ENCODE measurements around the gene PHETA1. TPM values are rescaled to one million over a fixed set of nuclear protein-coding genes. Genes with fewer than 3 reads are reported as not detected.

Gene PHETA1
- total and polyA plus RNA-seq, 2 experiments from 2014 or later, result 5.3 to 12.9 TPM

GRCh38 chr12:111342376-111342775 is 26.5 kb downstream of the PHETA1 start:
- Mint-ChIP-seq H3K4me3 (no peak overlapping the region), H3K4me1 (peaks cover 6% of the 10 kb centered on the region; the same call in 2 of the 3 replicates), H3K27me3 (ENCODE audit: insufficient read depth, low read depth, poor library complexity) (peaks cover 13% of the 10 kb centered on the region), H3K36me3 (ENCODE audit: low read depth) (peaks cover 5% of the 10 kb centered on the region), H3K9me3 (peaks cover 8% of the 10 kb centered on the region), H3K27ac (no peak overlapping the region)
- Histone ChIP-seq H3K79me2 (replicated peaks; ENCODE audit: insufficient read depth) (no peaks in the 10 kb centered on the region), H4K20me1 (replicated peaks; ENCODE audit: insufficient read depth) (no peaks in the 10 kb centered on the region; the same call in 1 of the 2 replicates), H3K36me3 (ENCODE audit: insufficient read depth) (peaks cover 3% of the 10 kb centered on the region; the same call in 1 of the 2 replicates), H3K4me2 (no peak overlapping the region), H2AFZ (no peak overlapping the region), H3K27me3 (ENCODE audit: insufficient read depth) (no peaks in the 10 kb centered on the region), H3K9me2 (ENCODE audit: insufficient read depth) (no peaks in the 10 kb centered on the region), H3F3A (replicated peaks; ENCODE audit: low read depth) (no peaks in the 10 kb centered on the region), H3K4me3 (no peak overlapping the region), H3K4me1 (ENCODE audit: insufficient read depth) (peaks cover 5% of the 10 kb centered on the region), H3K27ac (ENCODE audit: low read depth) (no peak overlapping the region)
- ATAC-seq (no peak), DNase-seq (ENCODE audit: low spot score) (no peak)
- TF ChIP-seq REST (IDR thresholded peaks at IDR 0.05; ENCODE audit: unreplicated experiment) (no peak), NANOG (IDR thresholded peaks at IDR 0.05; ENCODE audit: borderline replicate concordance) (no peak), CTCF (conservative IDR thresholded peaks at IDR 0.05; ENCODE audit: low read depth in 2 of 2) (no peak), POLR2AphosphoS5 (IDR thresholded peaks at IDR 0.05; ENCODE audit: low read depth) (no peak)

- H3K4me1 ChIP-seq (ENCODE audit: insufficient read depth), result peaks cover 5% of the 10 kb centered on the region
- H3K9me3 Mint-ChIP-seq, result peaks cover 1% of the 10 kb centered on the region; the same call in 1 of the 3 replicates
- no peaks in the 10 kb centered on the region for H3K79me2 ChIP-seq (replicated peaks; ENCODE audit: insufficient read depth)
- no peak; the same call in 2 of the 3 replicates for ATAC-seq
- no peaks in the 10 kb centered on the region for H3K9me2 ChIP-seq (ENCODE audit: insufficient read depth)
- no peak overlapping the region for H3K4me2 ChIP-seq
- no peaks in the 10 kb centered on the region for H3K27me3 ChIP-seq (ENCODE audit: insufficient read depth)
- no peaks in the 10 kb centered on the region; the same call in 1 of the 3 replicates for H3K36me3 Mint-ChIP-seq (ENCODE audit: low read depth)
- no peaks in the 10 kb centered on the region; the same call in 1 of the 2 replicates for H4K20me1 ChIP-seq (replicated peaks; ENCODE audit: insufficient read depth)
- no peak for DNase-seq (ENCODE audit: low spot score)
- H2AFZ ChIP-seq, result no peak overlapping the region
- no peak overlapping the region for H3K4me3 ChIP-seq
- no peak overlapping the region for H3K27ac ChIP-seq (ENCODE audit: low read depth)
- no peaks in the 10 kb centered on the region for H3F3A ChIP-seq (replicated peaks; ENCODE audit: low read depth)
- peaks cover 13% of the 10 kb centered on the region for H3K27me3 Mint-ChIP-seq (ENCODE audit: insufficient read depth, low read depth, poor library complexity)
- no peak overlapping the region for H3K27ac Mint-ChIP-seq
- peaks cover 6% of the 10 kb centered on the region; the same call in 2 of the 3 replicates for H3K4me1 Mint-ChIP-seq
- H3K4me3 Mint-ChIP-seq, result no peak overlapping the region
- peaks cover 3% of the 10 kb centered on the region; the same call in 1 of the 2 replicates for H3K36me3 ChIP-seq (ENCODE audit: insufficient read depth)
- TF ChIP-seq STAT1 (IDR thresholded peaks at IDR 0.05; ENCODE audit: unreplicated experiment) (no peak), ZNF114 (CRISPR knock-in tag; IDR thresholded peaks at IDR 0.05) (no peak), NANOG (IDR thresholded peaks at IDR 0.05; ENCODE audit: borderline replicate concordance) (no peak), JUNB (IDR thresholded peaks at IDR 0.05; ENCODE audit: unreplicated experiment) (no peak), CREB1 (CRISPR knock-in tag; IDR thresholded peaks at IDR 0.05; ENCODE audit: low read depth) (no peak), ZNF462 (CRISPR knock-in tag; IDR thresholded peaks at IDR 0.05) (no peak), EZH2phosphoT487 (IDR thresholded peaks at IDR 0.05; ENCODE audit: unreplicated experiment) (no peak)
Observed at GRCh38 chr12:111341426-111342065, 27.3 kb downstream of the PHETA1 start.

Data from GM23338 (cell line).